Transverse colon (tissue), 4 donors: Measurements from ENCODE around the gene ATAT1. TPM values are rescaled to one million over a fixed set of nuclear protein-coding genes. Genes with fewer than 3 reads are reported as not detected.
A peak's percentile ranks its signal among the peaks of the same experiment; 100 is the strongest.

Experiments used
- DNase-seq: peaks from one replicate; pipeline ENCODE4 v3.0.0-alpha.2; 2019
- H3K27ac ChIP-seq, 4 donors: fragments of 200-600 bp; sonication (generic); 2 replicates each; pipeline ENCODE4 v1.5.1; 2016 to 2018; ENCODE audit warnings: inconsistent platforms in 4 of 4
- H3K27me3 ChIP-seq: fragments of 200-600 bp; sonication (generic); 2 replicates; pipeline ENCODE4 v1.5.1; 2017; ENCODE audit warnings: inconsistent platforms
- H3K36me3 ChIP-seq, 4 donors: fragments of 200-600 bp; sonication (generic); 2 replicates each; pipeline ENCODE4 v1.5.1; 2017 to 2019; ENCODE audit warnings: inconsistent platforms in 4 of 4
- H3K4me1 ChIP-seq, 4 donors: fragments of 200-600 bp; sonication (generic); 2 replicates each; pipeline ENCODE4 v1.5.1; 2017 to 2020; ENCODE audit warnings: inconsistent platforms in 4 of 4
- H3K4me3 ChIP-seq, 4 donors: fragments of 200-600 bp; sonication (generic); 1 replicate in 1 of 4; 2 replicates in 3 of 4; pipeline versions ENCODE4 v1.5.1 to v1.6.1; 2017 to 2019; ENCODE audit warnings: inconsistent platforms in 4 of 4
- H3K9me3 ChIP-seq, 2 donors: fragments of 200-600 bp; sonication (generic); 2 replicates each; pipeline ENCODE4 v1.5.1; 2017 to 2019; ENCODE audit warnings: inconsistent platforms in 2 of 2
- CTCF ChIP-seq, 5 experiments: fragments of 200-600 bp in 3 of 5; fragments of 450-650 bp in 2 of 5; sonication (generic) in 3 of 5; IDR thresholded peaks; 1 replicate in 2 of 5; 2 replicates in 3 of 5; pipeline ENCODE4 v1.5.1; 2016 to 2017; ENCODE audit warnings: antibody characterized with exemption in 5 of 5, inconsistent platforms in 3 of 5, mild to moderate bottlenecking in 2 of 5, moderate library complexity in 1 of 5
- EP300 ChIP-seq: sonication (generic); formaldehyde crosslinking; IDR thresholded peaks from one replicate; pipeline ENCODE4 v1.6.1; 2017; ENCODE audit warnings: antibody characterized with exemption, low read depth
- POLR2A ChIP-seq: fragments of 450-650 bp; IDR thresholded peaks from one replicate; pipeline ENCODE4 v1.6.1; 2016; ENCODE audit warnings: antibody characterized with exemption, mild to moderate bottlenecking, moderate library complexity
- POLR2AphosphoS5 ChIP-seq, 3 donors: sonication (generic); formaldehyde crosslinking; IDR thresholded peaks; one replicate each; pipeline ENCODE4 v1.6.1; 2016; ENCODE audit warnings: antibody characterized with exemption in 3 of 3
- WGBS, 2 donors: methylation state at CpG; one replicate each; pipeline ENCODE4 v1.1.5; 2018; ENCODE audit warnings: low coverage in 1 of 2; 5-methylcytosine and 5-hydroxymethylcytosine counted together
- in situ Hi-C, 4 donors: fragments of 200-750 bp; cut with MboI; loops; one replicate each; pipeline versions ENCODE4 v1.15.0 to v1.15.1; 2017; ENCODE audit warnings: low sequenced_read_pairs in 3 of 4, low pct_ligation_motif_present in 1 of 4, low pct_unique_long_range_greater_than_20kb in 1 of 4
- intact Hi-C: fragments of 100-400 bp; cut with DNase I; formaldehyde crosslinking; loops from one replicate; pipeline ENCODE4 v1.15.1; 2023; ENCODE audit warnings: low total_unique reads
- total RNA-seq, 4 donors: library from RNA; depleted of rRNA; stranded (reverse); fragments of >200 nt; gene quantifications; one replicate each; pipeline ENCODE4 v1.1.0, GENCODE V29; 2016

Gene ATAT1
- total RNA-seq, 4 donors from 2014 or later, result 10.6 to 174 (median 22.2) TPM

- no peak overlapping the region for H3K4me3 ChIP-seq
- TF ChIP-seq CTCF (IDR thresholded peaks at IDR 0.05) (no peak), EP300 (no peak), POLR2AphosphoS5 (IDR thresholded peaks at IDR 0.05) (no peak), POLR2A (no peak)
- intact Hi-C loops, result loop anchor here (5.0 to 10.0 kb wide), 2 partner anchors 208 to 1186 kb away; partner anchors contain the start of genes DDR1 and NEU1
- H3K4me1 ChIP-seq, result peaks cover 2 to 43% (median 38%) of the 10 kb centered on the region in 4 donors
- no peaks in the 10 kb centered on the region for H3K27me3 ChIP-seq
- no peak for DNase-seq
- no peaks in the 10 kb centered on the region for H3K9me3 ChIP-seq
- in situ Hi-C loops, result loop anchor here in 3 of 4 donors (5.0 to 10.0 kb wide), 2 partner anchors 51 to 52 kb away; partner anchors contain the start of gene ATAT1 (in 1 of the 3)
- H3K36me3 ChIP-seq, result peaks cover 0 to 12% (median 5%) of the 10 kb centered on the region in 4 donors
- H3K27ac ChIP-seq, result no peak overlapping the region
- WGBS, 2 donors, result 80 to 88% methylated on average over 6 to 10 of the region's 10 CpGs
Observed at GRCh38 chr6:30676660-30677285, 50.1 kb downstream of the ATAT1 start.

- peak; percentile 91 for DNase-seq
- Histone ChIP-seq H3K36me3 (peaks cover 0 to 12% (median 5%) of the 10 kb centered on the region in 4 donors), H3K27me3 (no peaks in the 10 kb centered on the region), H3K4me3 (peak overlapping the region in 1 of 4 donors; percentile 72), H3K9me3 (no peaks in the 10 kb centered on the region), H3K4me1 (peaks cover 0 to 54% (median 32%) of the 10 kb centered on the region in 4 donors), H3K27ac (peak overlapping the region; percentile 93 to 99 (median 96))
- in situ Hi-C loops, result loop anchor here in 3 of 4 donors (5.0 to 10.0 kb wide), 2 partner anchors 48 to 54 kb away; partner anchors contain the start of gene ATAT1 (in 1 of the 3)
- no peak for TF ChIP-seq EP300
- TF ChIP-seq POLR2AphosphoS5 (IDR thresholded peaks at IDR 0.05), result peak in 2 of 3 donors; percentile 30 to 31
- TF ChIP-seq CTCF (IDR thresholded peaks at IDR 0.05), result peak; percentile 96 to 99 (median 96)
- no peak for TF ChIP-seq POLR2A
- 4 to 6% methylated on average over 15 to 31 of the region's 31 CpGs for WGBS, 2 donors
- intact Hi-C loops, result loop anchor here (1.0 to 10.0 kb wide), 3 partner anchors 43 to 1183 kb away; partner anchors contain the start of genes DDR1 and NEU1
Observed at GRCh38 chr6:30678964-30679726, 52.5 kb downstream of the ATAT1 start.

GRCh38 chr6:30679765-30680535 is 53.3 kb downstream of the ATAT1 start:
- no peak for DNase-seq
- no peak for TF ChIP-seq CTCF (IDR thresholded peaks at IDR 0.05)
- TF ChIP-seq EP300, result no peak
- TF ChIP-seq POLR2A, result no peak
- TF ChIP-seq POLR2AphosphoS5 (IDR thresholded peaks at IDR 0.05), result no peak
- intact Hi-C loops, result loop anchor here (5.0 to 10.0 kb wide), 3 partner anchors 132 to 1182 kb away; partner anchors contain the start of genes DDR1 and NEU1
- in situ Hi-C loops, result loop anchor here (5.0 to 10.0 kb wide), 4 partner anchors 37 to 55 kb away; partner anchors contain the start of genes ATAT1 (in 1 of the 4), MDC1 (in 1 of the 4) and TUBB (in 1 of the 4)
- H3K4me1 ChIP-seq, result peaks cover 0 to 61% (median 33%) of the 10 kb centered on the region in 4 donors
- peaks cover 0 to 12% (median 5%) of the 10 kb centered on the region in 4 donors for H3K36me3 ChIP-seq
- no peaks in the 10 kb centered on the region for H3K27me3 ChIP-seq
- peak overlapping the region in 1 of 4 donors; percentile 72 for H3K4me3 ChIP-seq
- H3K9me3 ChIP-seq, result no peaks in the 10 kb centered on the region
- WGBS, 2 donors, result 60 to 75% methylated on average over 2 to 7 of the region's 7 CpGs
- peak overlapping the region; percentile 93 to 99 (median 96) for H3K27ac ChIP-seq
